Epidermal melanocyte (primary cell): ENCODE data around the gene MICU1.
"Not testable (repeated sequence)": the region's sequence is repeated elsewhere in the genome, so short reads cannot be mapped to it uniquely, and the experiment has no call there.

Source experiments
- DNase-seq: peaks from one replicate; pipeline ENCODE4 v3.0.0; 2011; ENCODE audit warnings: low spot score; ENCODE audit not compliant: insufficient read length

Gene MICU1

DNA sequence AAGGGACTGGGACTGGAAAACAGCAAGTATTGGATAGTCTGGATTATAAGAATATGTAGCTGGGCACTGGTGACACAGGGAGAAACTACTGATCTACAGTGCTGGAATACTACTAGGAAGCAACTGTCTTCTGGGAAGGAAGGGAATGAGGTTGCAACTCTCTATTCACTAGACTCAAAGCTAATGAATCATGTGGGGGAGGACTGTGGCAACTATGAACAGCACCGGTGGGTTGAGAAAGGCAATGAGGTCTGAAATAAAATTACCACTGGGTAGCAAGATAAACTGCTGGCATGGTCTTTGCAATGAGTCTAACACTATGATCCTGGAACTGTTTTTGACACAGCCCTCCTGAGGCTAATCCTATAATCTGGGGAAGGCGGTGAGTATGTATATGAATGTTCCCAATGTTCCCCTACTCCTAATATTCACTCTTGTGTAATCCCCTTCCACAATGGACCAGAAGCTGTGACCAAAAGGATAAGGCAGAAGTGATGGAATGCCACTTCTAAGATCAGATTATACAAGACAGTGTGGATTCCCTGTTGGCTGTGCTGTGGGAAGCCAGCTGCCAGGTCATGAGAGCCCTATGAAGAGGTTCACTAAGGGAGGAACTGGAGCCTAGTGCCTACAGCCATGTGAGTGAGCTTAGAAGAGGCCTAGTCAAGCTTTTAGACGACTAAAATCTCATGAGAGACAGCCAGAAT is 169.8 kb downstream of the MICU1 start:
- no peak for DNase-seq

DNA sequence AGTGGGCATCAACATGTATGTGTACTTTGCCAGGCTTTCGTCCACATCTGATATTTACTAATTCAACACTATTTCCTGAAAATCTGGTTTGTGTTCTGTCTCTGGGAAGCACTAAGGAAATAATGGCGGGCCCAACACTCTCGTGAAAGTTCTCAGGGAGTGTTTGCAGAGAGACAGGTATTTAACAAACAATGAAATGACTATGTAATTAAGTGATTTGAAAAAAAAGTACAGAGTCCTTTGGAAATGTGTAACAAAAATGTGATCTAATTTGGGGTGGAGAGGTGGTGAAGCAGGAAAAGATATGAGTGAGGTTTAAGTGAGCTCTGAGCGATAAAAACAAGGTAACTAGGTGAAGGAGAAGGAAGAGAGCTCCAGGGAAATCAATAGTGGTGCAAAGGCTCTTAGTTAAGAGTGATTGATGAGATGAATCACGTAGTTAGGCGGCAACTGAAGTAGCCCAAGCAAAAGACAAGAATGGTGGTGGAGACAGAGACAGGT is 175.9 kb downstream of the MICU1 start:
- no peak for DNase-seq

DNA sequence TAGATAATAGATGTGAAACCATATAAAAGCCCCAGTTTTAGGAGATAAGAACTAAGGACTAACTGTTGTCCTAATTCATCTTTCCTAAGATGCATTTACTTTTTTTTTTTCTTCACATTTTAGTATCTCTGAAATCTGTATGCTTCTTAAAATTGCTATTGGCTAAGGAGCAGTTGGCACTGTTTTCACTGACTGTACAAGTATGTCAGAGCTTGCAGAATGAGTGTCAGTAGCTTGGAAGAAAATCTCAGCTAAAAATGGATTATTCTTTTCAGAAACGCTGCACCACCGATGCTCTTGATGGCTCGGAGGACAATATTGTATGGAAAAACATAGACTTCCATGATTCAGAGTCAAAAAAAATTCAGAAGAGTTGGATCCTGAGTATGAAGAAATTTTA is 180.0 kb downstream of the MICU1 start:
- DNase-seq: no peak

DNA sequence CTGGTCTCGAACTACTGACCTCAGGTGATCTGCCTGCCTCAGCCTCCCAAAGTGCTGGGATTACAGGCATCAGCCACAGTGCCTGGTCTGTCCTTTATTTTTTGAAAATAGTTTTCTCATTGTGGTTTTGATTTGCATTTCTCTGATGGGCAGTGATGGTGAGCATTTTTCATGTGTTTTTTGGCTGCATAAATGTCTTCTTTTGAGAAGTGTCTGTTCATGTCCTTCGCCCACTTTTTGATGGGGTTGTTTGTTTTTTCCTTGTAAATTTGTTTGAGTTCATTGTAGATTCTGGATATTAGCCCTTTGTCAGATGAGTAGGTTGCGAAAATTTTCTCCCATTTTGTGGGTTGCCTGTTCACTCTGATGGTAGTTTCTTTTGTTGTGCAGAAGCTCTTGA is 182.9 kb downstream of the MICU1 start:
- not testable (repeated sequence) for DNase-seq

DNA sequence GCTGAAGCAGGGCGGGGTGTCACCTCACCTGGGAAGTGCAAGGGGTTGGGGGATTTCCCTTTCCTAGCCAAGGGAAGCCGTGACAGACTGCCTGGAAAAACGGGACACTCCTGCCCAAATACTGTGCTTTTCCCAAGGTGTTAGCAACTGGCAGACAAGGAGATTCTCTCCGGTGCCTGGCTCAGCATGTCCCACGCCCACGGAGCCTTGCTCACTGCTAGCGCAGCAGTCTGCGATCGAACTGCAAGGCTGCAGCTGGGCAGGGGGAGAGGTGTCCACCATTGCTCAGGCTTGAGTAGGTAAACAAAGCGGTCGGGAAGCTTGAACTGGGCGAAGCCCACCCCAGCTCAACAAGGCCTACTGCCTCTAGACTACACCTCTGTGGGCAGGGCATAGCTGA is 190.3 kb downstream of the MICU1 start:
- DNase-seq: no peak

DNA sequence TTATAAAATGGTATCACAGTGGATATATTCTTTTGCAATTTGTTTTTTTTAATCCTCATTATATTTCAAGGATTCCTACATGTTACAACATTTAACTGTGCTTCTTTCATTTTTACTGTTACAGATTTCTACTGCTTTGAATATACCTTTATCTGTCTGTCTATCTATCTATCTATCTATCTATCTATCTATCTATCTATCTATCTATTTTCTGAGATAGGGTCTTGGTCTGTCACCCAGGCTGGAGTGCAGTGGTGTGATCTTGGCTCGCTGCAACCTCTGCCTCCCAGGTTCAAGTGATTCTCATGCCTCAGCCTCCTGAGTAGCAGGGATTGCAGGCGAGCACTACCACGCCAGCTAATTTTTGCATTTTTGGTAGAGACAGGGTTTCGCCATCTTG is 194.9 kb downstream of the MICU1 start:
- DNase-seq: not testable (repeated sequence)

DNA sequence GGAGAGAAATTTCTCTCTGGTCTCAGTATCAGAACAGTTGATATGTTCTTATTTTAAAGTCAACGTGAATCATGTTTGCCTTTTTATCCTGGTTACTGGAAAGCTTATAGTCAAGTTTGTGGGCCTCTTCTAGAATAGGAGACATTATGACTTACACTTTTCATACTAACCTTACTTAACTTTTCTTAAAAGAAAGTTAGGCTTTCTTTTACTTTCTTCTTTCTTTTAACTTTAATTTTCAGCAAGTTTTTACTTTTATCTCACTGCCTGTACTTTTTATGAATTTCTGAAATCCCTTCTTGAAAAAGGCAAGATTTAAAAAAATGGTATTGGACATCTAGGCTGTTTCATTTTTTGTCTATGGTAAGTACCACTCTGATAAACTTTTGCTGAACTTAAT is 195.9 kb downstream of the MICU1 start:
- no peak for DNase-seq

DNA sequence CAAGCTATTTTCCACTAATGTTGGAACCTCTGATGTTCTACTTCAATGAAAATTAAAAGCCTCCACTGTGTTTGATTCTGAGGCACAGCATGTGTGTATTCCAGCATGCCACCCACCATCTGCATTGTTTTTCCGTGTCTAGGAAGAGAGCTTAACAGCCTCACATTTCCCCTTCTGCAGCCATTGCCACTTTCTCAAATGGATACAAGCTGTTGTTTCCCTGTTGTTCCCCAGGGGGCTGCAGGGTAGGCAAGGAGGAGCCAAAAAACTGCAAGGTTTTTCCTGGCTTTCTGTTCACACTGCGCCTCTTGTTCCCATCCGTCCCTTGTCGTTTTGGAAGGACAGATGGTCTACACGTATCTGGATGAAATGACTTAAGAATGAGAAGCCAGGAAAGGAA is 198.9 kb downstream of the MICU1 start:
- no peak for DNase-seq

DNA sequence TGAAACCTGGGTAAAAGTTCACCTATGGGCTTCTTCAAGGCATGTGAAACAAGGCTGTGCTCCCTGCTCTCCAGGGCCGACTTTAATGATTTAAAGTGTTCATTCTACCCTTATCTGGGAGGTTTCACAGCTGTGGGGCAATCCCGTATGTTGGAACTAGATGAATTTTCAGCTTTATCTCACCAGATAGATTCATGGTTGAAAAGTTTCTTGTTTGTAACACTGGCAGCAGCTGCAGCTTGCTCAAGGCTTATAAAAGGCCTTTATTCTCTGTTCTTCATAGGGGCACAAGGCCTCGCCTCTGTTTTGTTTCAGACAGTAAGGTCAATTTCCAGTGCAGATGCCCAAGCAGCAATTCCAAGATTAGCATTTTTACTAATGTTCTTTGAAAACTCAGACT is 200.7 kb downstream of the MICU1 start:
- peak; percentile 48 for DNase-seq

DNA sequence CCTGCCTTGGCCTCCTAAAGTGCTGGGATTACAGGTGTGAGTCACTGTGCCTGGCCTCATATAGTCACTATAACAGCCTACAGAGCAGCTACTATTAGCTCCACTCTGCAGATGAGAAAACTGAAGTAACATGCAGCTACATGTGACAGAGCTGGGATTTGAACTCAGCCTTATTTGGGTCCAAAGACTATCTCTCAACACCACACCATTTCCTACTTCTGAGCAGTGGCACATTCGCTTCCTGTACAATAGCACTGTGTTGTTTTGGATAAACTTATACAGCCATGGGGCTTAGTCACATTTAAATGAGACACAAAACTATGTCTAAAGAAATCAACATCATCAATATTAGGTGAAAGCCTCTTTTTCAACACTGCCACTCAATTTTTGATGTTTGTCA is 201.3 kb downstream of the MICU1 start:
- no peak for DNase-seq

DNA sequence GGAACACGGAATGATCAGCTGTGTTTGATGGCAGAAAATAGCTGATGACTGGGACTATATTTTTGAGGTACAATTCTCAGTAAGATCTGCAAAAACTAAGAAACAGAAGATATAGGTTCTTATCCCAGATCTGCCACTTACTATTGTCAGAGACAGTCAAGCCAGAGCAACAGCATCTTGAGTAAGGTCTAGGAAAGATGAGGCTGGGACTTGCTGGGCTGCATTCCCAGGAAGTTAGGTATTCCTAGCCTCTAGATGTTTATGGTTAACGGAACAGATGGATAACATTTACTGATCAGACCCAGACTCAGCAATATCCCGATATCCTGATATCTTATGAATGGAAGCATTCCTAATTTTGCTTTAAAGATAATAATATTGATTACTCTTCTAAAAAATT is 202.5 kb downstream of the MICU1 start:
- no peak for DNase-seq

DNA sequence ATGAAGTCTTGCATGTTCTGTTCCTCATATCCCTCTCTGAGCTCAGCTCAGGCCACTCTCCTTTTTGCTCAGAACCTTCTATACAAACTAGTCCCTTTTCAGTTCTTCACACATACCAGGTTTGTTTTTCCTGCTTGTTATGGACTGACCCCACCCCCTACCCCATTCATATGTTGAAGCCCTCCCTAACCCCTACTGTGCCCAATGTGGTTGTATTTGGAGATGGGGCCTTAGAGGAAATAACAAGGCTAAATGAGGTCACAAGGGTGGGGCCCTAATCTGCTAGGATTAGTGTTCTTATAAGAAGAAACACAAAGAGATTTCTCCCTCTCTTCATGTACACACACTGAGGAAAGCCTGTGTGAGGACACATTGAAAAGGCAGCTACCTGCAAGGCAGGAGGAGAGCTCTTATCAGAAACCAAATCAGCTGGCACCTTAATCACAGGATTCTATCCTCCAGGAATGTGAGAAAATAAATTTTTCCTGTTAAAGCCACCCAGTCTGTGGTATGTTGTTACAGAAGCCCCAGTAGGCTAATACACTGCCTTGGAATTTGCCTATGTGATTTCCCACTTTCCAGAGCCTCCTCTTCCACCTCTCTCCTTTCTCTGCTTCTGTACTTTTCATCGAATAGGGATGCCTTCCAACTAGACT is 203.9 kb downstream of the MICU1 start:
- DNase-seq: no peak

DNA sequence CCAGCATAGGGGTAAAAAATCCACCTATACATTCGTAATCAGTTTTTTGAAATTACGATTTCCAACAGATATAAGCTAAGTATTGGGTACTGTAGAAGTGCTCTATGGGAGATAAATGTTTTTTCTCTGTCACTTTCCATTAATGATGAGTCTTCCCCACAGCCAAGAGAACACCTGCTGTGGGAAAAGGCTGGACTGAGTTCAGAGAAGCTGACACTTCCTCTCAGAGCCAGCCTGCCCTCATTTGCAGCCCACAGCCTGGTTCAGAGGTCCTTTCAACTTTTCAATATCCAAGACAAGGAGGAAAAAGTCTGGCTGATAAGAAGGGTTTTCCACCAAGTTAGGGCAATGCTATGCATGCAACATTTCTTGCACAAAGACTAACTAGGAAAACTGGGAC is 206.6 kb downstream of the MICU1 start:
- DNase-seq: no peak

DNA sequence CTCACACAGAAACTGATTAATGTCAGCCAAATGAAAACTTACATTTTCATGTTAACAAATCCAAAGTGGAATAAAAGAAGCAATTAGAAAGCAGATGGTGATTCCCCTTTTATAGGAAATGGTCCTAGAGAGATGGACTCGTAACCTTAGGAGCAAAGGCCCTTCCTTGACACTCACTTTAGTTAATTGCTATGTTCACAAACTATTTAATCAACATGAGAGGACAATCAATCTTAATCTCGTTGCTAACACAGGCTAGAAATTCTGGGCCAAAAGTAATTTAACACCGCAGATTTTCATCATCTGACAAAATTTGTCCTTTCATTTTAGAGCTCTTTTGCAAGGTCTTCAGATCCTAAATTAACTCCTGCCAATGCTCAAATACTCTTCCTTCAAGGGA is 207.2 kb downstream of the MICU1 start:
- DNase-seq: no peak

DNA sequence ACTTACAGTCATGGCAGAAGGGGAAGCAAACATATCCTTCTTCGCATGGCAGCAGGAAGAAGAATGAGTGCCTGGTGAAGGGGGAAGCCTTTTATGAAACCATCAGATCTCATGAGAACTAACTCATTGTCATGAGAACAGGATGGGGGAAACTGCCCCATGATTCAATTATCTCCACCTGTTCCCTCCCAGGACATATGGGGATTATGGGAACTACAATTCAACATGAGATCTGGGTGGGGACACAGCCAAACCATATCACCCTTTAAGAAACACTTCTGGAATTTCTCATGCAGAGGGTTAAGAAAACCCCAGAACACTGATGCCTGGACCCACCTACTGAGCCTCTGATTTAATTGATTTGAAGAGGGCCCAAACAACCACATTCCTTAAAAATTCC is 207.9 kb downstream of the MICU1 start:
- no peak for DNase-seq

DNA sequence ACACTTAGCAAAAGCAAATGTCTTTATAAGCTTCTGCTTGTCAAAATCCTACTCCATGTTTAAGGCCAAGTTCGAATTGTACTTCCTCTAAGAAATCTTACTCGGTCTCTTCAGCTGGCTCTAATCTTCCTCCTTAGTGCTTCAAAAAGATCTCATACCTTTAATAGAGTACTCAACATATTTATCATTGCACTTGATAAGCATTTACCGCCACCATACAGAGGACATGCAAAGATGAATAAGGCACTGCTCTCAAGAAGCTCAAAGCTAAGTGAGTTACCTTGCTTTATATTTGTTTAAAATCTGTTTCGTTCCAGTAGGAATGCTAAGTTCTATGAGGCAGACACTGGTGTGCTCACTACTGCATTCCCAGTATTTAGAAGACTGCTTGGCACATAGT is 209.2 kb downstream of the MICU1 start:
- DNase-seq: no peak

DNA sequence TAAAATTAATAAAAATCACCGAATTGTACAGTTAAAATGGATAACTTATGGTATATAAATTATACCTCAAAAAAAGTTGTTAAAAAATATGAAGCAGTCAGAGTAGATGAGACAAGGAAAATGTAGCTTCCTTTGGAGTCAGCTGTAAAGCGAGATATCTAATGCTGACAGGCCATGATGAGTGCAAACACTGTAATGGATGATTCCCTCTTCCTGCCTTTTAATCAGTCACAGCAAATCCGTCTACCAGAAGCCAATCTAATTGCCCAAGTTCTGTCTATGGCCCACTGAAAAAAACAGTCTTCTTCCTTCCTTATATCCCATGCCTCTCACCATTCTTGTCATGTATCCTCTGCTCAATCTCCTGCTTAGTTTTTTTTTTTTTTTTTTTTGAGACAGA is 211.2 kb downstream of the MICU1 start:
- no peak for DNase-seq

DNA sequence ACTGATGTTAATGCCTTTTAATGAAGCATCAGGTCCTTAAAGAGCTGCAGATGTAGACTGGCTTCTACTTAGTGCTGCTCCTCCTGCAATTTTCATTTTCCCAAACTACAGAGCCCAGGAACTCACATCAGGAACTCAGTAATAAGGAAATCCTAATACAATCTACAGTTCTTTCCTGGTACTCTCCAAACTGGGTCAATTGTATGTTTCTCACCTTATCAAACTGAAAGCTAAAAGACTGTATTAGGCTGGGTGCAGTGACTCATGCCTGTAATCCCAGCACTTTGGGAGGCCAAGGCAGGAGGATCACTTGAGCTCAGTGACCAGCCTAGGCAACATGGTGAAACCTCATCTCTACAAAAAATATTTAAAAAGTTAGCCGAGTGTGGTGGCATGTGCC is 216.7 kb downstream of the MICU1 start:
- no peak for DNase-seq

DNA sequence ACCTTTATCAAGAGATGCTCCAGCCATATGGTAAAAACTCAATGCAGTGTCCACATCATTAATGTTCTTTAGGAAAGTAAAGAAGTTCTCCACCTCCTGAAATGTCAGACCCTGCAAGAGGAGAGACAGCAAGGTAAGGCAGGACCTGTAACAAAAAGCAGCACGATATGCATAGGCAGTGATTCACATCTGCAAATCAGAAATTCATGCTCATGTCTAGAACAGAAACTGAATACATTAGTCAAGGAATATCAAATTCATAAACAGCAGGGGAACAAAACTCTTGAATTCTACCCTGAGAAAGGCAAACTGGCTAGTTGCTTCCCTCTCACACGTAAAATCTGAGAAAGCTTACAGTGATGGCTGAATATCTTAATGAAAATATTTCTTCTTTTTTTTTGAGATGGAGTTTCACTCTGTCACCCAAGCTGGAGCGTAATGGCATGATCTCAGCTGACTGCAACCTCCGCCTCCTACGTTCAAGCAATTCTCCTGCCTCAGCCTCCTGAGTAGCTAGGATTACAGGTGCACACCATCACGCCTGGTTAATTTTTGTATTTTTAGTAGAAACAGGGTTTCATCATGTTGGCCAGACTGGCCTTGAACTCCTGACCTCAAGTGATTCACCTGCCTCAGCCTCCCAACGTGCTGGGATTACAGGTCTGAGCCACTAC is 217.8 kb downstream of the MICU1 start:
- DNase-seq: no peak

DNA sequence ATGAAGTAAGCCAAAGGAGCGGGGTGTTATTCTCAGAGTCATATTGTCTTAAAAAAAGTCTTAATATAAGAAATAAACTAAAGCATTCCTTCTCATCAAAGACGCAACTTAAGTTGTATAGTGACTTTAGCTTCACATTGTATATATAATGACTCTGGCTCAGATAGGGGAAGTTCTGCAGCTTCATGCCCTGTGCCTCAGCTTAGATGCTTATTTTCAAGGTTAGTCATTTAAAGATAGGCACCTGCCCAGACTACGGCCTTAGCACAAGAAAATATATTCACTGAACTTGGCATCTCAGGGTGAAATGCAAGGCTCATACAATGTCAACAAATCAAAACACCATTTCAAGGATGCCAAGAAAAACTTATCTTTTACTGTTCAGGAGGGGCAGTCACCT is 218.4 kb downstream of the MICU1 start:
- DNase-seq: no peak

DNA sequence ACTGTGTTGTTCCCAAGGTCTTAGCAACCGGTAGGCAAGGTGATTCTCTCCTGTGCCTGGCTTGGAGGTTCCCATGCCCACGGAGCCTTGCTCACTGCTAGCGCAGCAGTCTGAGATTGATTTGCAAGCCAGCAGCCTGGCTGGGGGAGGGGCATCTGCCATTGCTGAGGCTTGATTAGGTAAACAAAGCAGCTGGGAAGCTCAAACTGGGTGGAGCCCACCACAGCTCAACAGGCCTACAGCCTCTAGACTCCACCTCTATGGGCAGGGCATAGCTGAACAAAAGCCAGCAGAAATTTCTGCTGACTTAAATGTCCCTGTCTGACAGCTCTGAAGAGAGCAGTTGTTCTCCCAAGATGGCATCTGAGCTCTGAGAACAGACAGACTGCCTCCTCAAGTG is 230.3 kb downstream of the MICU1 start:
- DNase-seq: not testable (repeated sequence)

DNA sequence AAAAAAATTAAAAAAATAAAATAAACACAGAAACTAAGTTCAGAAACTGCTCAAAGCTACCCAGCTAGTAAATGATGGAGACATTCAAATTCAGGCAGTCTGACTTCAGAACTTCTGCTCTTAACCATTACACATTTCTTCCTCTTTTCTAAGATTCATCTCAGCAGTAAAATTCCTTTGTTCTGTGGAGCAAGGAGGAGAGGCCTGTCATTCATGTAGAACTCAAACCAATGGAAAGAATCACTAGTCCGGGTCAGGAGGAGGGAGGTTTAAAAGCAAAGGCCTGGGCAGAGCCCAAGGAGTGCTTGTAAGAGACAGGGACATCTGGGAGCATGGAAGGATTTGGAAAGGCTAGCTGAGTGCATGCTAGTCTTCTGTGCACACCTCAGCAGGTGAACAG is 233.3 kb downstream of the MICU1 start:
- DNase-seq: no peak

DNA sequence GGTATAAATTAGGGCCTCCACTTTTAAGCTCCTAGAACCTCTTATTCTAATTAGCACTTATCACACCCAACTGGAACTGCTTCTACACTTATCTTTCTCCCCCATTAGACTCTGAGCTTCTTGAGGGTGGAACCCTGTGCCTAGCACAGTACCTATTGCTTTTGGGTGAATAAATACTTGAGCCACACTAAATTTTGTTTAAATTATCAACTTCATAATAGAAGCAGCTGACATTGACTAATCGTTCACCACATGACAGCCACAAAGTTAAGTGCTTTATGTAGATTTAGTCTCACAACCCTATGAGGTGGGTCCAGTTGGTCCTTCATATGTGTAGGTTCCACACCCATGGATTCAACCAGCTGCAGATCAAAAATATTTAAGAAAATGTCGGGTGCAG is 235.1 kb downstream of the MICU1 start:
- no peak for DNase-seq
